ENCODE data around the gene ZNF30. TPM values are rescaled to one million over a fixed set of nuclear protein-coding genes. Genes with fewer than 3 reads are reported as not detected.

The ZNF30 gene
- total RNA-seq, 1 donor from 2014 or later = 7.7 TPM

- no peak overlapping the region for H3K27ac Mint-ChIP-seq
- no peak overlapping the region for H3K4me3 Mint-ChIP-seq (ENCODE audit: low read depth)
Observed at GRCh38 chr19:34925278-34925855, 1.3 kb upstream of the ZNF30 start.

GRCh38 chr19:34926361-34926684 is 380 bp upstream of the ZNF30 start:
- H3K27ac Mint-ChIP-seq = peak overlapping the region; percentile 97
- peaks cover 5% of the 10 kb centered on the region for H3K9me3 Mint-ChIP-seq (ENCODE audit: low read depth)
- H3K36me3 Mint-ChIP-seq (ENCODE audit: insufficient read depth) = peaks cover 6% of the 10 kb centered on the region

More at GRCh38 chr19:34925278-34925855, 1.3 kb upstream of the ZNF30 start:
- Mint-ChIP-seq H3K27me3 (peaks cover 9% of the 10 kb centered on the region), H3K36me3 (ENCODE audit: insufficient read depth) (peaks cover 9% of the 10 kb centered on the region), H3K9me3 (ENCODE audit: low read depth) (peaks cover 13% of the 10 kb centered on the region), H3K4me1 (ENCODE audit: low read depth) (peaks cover 10% of the 10 kb centered on the region)
- no peak for DNase-seq (ENCODE audit: low spot score, unreplicated experiment)
- TF ChIP-seq, protein P1, sequence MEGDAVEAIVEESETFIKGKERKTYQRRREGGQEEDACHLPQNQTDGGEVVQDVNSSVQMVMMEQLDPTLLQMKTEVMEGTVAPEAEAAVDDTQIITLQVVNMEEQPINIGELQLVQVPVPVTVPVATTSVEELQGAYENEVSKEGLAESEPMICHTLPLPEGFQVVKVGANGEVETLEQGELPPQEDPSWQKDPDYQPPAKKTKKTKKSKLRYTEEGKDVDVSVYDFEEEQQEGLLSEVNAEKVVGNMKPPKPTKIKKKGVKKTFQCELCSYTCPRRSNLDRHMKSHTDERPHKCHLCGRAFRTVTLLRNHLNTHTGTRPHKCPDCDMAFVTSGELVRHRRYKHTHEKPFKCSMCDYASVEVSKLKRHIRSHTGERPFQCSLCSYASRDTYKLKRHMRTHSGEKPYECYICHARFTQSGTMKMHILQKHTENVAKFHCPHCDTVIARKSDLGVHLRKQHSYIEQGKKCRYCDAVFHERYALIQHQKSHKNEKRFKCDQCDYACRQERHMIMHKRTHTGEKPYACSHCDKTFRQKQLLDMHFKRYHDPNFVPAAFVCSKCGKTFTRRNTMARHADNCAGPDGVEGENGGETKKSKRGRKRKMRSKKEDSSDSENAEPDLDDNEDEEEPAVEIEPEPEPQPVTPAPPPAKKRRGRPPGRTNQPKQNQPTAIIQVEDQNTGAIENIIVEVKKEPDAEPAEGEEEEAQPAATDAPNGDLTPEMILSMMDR (IDR thresholded peaks at IDR 0.05; ENCODE audit: unreplicated experiment) = no peak

GRCh38 chr19:34932494-34932893 is 5.8 kb downstream of the ZNF30 start:
- TF ChIP-seq, protein P1 (IDR thresholded peaks at IDR 0.05; ENCODE audit: unreplicated experiment) = no peak
- Mint-ChIP-seq H3K4me1 (ENCODE audit: low read depth) (peaks cover 4% of the 10 kb centered on the region), H3K9me3 (ENCODE audit: low read depth) (no peaks in the 10 kb centered on the region), H3K4me3 (ENCODE audit: low read depth) (no peak overlapping the region), H3K27ac (no peak overlapping the region), H3K36me3 (ENCODE audit: insufficient read depth) (peaks cover 32% of the 10 kb centered on the region), H3K27me3 (no peaks in the 10 kb centered on the region)
- no peak for DNase-seq (ENCODE audit: low spot score, unreplicated experiment)

More at GRCh38 chr19:34926361-34926684, 380 bp upstream of the ZNF30 start:
- Mint-ChIP-seq H3K4me3 (ENCODE audit: low read depth) (peak overlapping the region; percentile 93), H3K27me3 (peaks cover 9% of the 10 kb centered on the region), H3K4me1 (ENCODE audit: low read depth) (peaks cover 10% of the 10 kb centered on the region)
- TF ChIP-seq, protein P1 (IDR thresholded peaks at IDR 0.05; ENCODE audit: unreplicated experiment) = no peak
- DNase-seq (ENCODE audit: low spot score, unreplicated experiment) = no peak

- DNase-seq (ENCODE audit: low spot score, unreplicated experiment) = no peak
- Mint-ChIP-seq H3K4me1 (ENCODE audit: low read depth) (no peaks in the 10 kb centered on the region), H3K4me3 (ENCODE audit: low read depth) (no peak overlapping the region), H3K9me3 (ENCODE audit: low read depth) (peaks cover 6% of the 10 kb centered on the region), H3K36me3 (ENCODE audit: insufficient read depth) (peaks cover 42% of the 10 kb centered on the region), H3K27me3 (no peaks in the 10 kb centered on the region), H3K27ac (no peak overlapping the region)
- TF ChIP-seq, protein P1 (IDR thresholded peaks at IDR 0.05; ENCODE audit: unreplicated experiment) = no peak
Observed at GRCh38 chr19:34936184-34936583, 9.5 kb downstream of the ZNF30 start.

- no peaks in the 10 kb centered on the region for H3K27me3 Mint-ChIP-seq
- TF ChIP-seq, protein P1 (IDR thresholded peaks at IDR 0.05; ENCODE audit: unreplicated experiment) = no peak
- peaks cover 25% of the 10 kb centered on the region for H3K9me3 Mint-ChIP-seq (ENCODE audit: low read depth)
- no peak overlapping the region for H3K27ac Mint-ChIP-seq
- no peaks in the 10 kb centered on the region for H3K4me1 Mint-ChIP-seq (ENCODE audit: low read depth)
- H3K4me3 Mint-ChIP-seq (ENCODE audit: low read depth) = no peak overlapping the region
- peaks cover 59% of the 10 kb centered on the region for H3K36me3 Mint-ChIP-seq (ENCODE audit: insufficient read depth)
- DNase-seq (ENCODE audit: low spot score, unreplicated experiment) = no peak
Observed at GRCh38 chr19:34938886-34939285, 12.2 kb downstream of the ZNF30 start.

Data from progenitor cell of endocrine pancreas (in vitro differentiated cells).